OCI-LY7 (cell line): Measurements from ENCODE around the gene RSRC2. TPM values are rescaled to one million over a fixed set of nuclear protein-coding genes. Genes with fewer than 3 reads are reported as not detected.
"Not testable (repeated sequence)": the region's sequence is repeated elsewhere in the genome, so short reads cannot be mapped to it uniquely, and the experiment has no call there.

Source experiments
- BruUV-seq: library from RNA; stranded (reverse); fragments of 400-500 nt; replicated peaks from 2 replicates; lab custom pipeline; 2021; lab: Mats Ljungman, UMichigan
- CTCF ChIA-PET: fragments of 300-600 bp; sonication (Branson Sonifier 250); formaldehyde crosslinking; loops from one replicate; lab custom pipeline; 2022; ENCODE audit warnings: antibody characterized with exemption; ENCODE audit not compliant: unreplicated experiment; lab: Charles Lee
- POLR2A ChIA-PET: fragments of 300-600 bp; sonication (Branson Sonifier 250); formaldehyde crosslinking; loops from one replicate; lab custom pipeline; 2022; ENCODE audit warnings: antibody characterized with exemption; lab: Charles Lee
- DNase-seq: peaks from one replicate; pipeline ENCODE4 v3.0.0-alpha.2; 2015; ENCODE audit warnings: low spot score
- H2AFZ ChIP-seq: fragments of 200-600 bp; sonication (generic), shearing (Covaris generic); 2 replicates; pipeline ENCODE4 v1.6.1; 2014; ENCODE audit warnings: mild to moderate bottlenecking, antibody characterized with exemption, low read length, moderate library complexity
- H3K27ac ChIP-seq: fragments of 200-600 bp; sonication (generic); 2 replicates; pipeline ENCODE4 v1.5.1; 2014; ENCODE audit warnings: mixed run types, low read depth, mild to moderate bottlenecking, moderate library complexity, low read length, inconsistent platforms; ENCODE audit not compliant: poor library complexity, severe bottlenecking
- H3K36me3 ChIP-seq: fragments of 200-600 bp; sonication (generic); 2 replicates; pipeline ENCODE4 v1.6.1; 2014; ENCODE audit warnings: mild to moderate bottlenecking, antibody characterized with exemption, low read length, moderate library complexity, mixed read lengths; ENCODE audit not compliant: insufficient read depth
- H3K4me1 ChIP-seq: fragments of 200-600 bp; sonication (generic); 2 replicates; pipeline ENCODE4 v1.5.1; 2014; ENCODE audit warnings: mild to moderate bottlenecking, low read length; ENCODE audit not compliant: insufficient read depth, poor library complexity, severe bottlenecking
- H3K4me2 ChIP-seq: fragments of 200-600 bp; sonication (generic); 2 replicates; pipeline ENCODE4 v1.6.1; 2014; ENCODE audit warnings: mild to moderate bottlenecking, low read length
- H3K4me3 ChIP-seq: fragments of 200-600 bp; sonication (generic); 2 replicates; pipeline ENCODE4 v1.5.1; 2014; ENCODE audit warnings: mild to moderate bottlenecking, low read depth, low read length; ENCODE audit not compliant: poor library complexity, severe bottlenecking
- H3K79me2 ChIP-seq: fragments of 200-600 bp; sonication (generic); 2 replicates; pipeline ENCODE4 v1.6.1; 2016; ENCODE audit warnings: low read depth, mild to moderate bottlenecking, low read length, moderate library complexity, mixed read lengths; ENCODE audit not compliant: insufficient read depth
- H3K9me2 ChIP-seq: fragments of 200-600 bp; sonication (generic); 2 replicates; pipeline ENCODE4 v1.6.1; 2016; ENCODE audit warnings: mild to moderate bottlenecking, low read length, mixed read lengths; ENCODE audit not compliant: insufficient read depth
- H3K9me3 ChIP-seq: fragments of 200-600 bp; sonication (generic); 2 replicates; pipeline ENCODE4 v1.6.1; 2014; ENCODE audit warnings: mild to moderate bottlenecking, mixed run types, low read length, mixed read lengths
- H4K20me1 ChIP-seq: fragments of 200-600 bp; sonication (generic); 2 replicates; pipeline ENCODE4 v1.6.1; 2014; ENCODE audit warnings: mild to moderate bottlenecking, antibody characterized with exemption, low read length, moderate library complexity, mixed read lengths; ENCODE audit not compliant: insufficient read depth
- CTCF ChIP-seq: fragments of 200-600 bp; sonication (generic); conservative IDR thresholded peaks from 2 replicates; pipeline ENCODE4 v1.5.1; 2014; ENCODE audit warnings: mild to moderate bottlenecking, antibody characterized with exemption, low read length, moderate library complexity, mixed read lengths
- EZH2phosphoT487 ChIP-seq: fragments of 200-600 bp; sonication (generic); IDR thresholded peaks from 2 replicates; pipeline ENCODE4 v1.6.1; 2018; ENCODE audit warnings: low read depth, borderline replicate concordance, mild to moderate bottlenecking, mixed run types, antibody characterized with exemption, low read length, moderate library complexity, mixed read lengths
- intact Hi-C: fragments of 100-400 bp; cut with micrococcal nuclease; formaldehyde crosslinking; loops from one replicate; pipeline ENCODE4 v1.10.0; 2022; ENCODE audit not compliant: unreplicated experiment
- total RNA-seq, 2 experiments: library from RNA; depleted of rRNA in 1 of 2; stranded (reverse); fragments of >200 nt in 1 of 2; shearing (Covaris generic) in 1 of 2; gene quantifications; 2 replicates each; pipeline ENCODE4 v1.2.3, GENCODE V29; 2014 to 2022

RSRC2 gene
- total RNA-seq, 2 experiments from 2014 or later = 91.7 to 132 TPM

GRCh38 chr12:122467983-122468382 lies 58.8 kb downstream of the RSRC2 start:
- POLR2A ChIA-PET = no interaction called here
- Histone ChIP-seq H4K20me1 (no peaks in the 10 kb centered on the region; the same call in 1 of the 2 replicates), H3K4me2 (no peak overlapping the region), H3K79me2 (peaks cover 5% of the 10 kb centered on the region; the same call in 1 of the 2 replicates), H3K4me1 (no peaks in the 10 kb centered on the region), H3K4me3 (no peak overlapping the region), H3K9me2 (no peaks in the 10 kb centered on the region), H3K36me3 (peaks cover 26% of the 10 kb centered on the region), H3K27ac (no peak overlapping the region), H2AFZ (no peak overlapping the region), H3K9me3 (no peaks in the 10 kb centered on the region)
- intact Hi-C loops = no loop called here
- no peak for TF ChIP-seq EZH2phosphoT487
- TF ChIP-seq CTCF = no peak
- DNase-seq = no peak
- CTCF ChIA-PET = no interaction called here
- no TSS peak for BruUV-seq

GRCh38 chr12:122464317-122465042 lies 62.3 kb downstream of the RSRC2 start:
- BruUV-seq, DNase-seq, H3K27ac ChIP-seq, H3K36me3 ChIP-seq, H3K79me2 ChIP-seq, H3K9me3 ChIP-seq, H3K9me2 ChIP-seq, CTCF ChIA-PET, H4K20me1 ChIP-seq, H2AFZ ChIP-seq, H3K4me2 ChIP-seq, intact Hi-C loops, H3K4me3 ChIP-seq, H3K4me1 ChIP-seq: not testable (repeated sequence)
- POLR2A ChIA-PET = interaction anchor here (0.7 kb wide), 1 partner anchor 186 kb away, joined by 5 read pairs; no protein-coding TSS in a partner anchor

DNA sequence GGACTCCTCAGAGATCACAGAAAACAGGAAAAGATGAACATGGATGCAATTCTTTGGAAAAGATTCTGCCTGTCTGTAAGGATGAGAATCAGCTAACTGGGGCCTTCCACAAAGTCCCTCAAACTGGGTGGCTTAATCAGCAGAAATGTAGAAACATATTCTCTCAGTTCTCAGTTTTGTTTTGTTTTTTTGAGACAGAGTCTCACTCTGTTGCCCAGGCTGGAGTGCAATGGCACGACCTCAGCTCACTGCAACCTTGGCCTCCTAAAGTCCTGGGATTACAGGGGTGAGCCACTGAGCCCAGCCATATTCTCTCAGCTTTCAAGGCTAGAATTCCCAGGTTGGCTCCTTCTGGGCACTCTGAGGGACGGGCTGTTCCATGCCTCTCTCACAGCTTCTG lies 66.1 kb downstream of the RSRC2 start:
- Histone ChIP-seq H3K4me2 (no peak overlapping the region), H3K4me1 (no peaks in the 10 kb centered on the region), H3K9me3 (no peaks in the 10 kb centered on the region), H2AFZ (no peak overlapping the region), H3K27ac (no peak overlapping the region), H3K4me3 (no peak overlapping the region), H4K20me1 (no peaks in the 10 kb centered on the region), H3K79me2 (no peaks in the 10 kb centered on the region), H3K9me2 (no peaks in the 10 kb centered on the region), H3K36me3 (no peaks in the 10 kb centered on the region)
- intact Hi-C loops = no loop called here
- BruUV-seq = no TSS peak
- DNase-seq = no peak
- TF ChIP-seq EZH2phosphoT487 (no peak), CTCF (no peak)
- ChIA-PET CTCF (no interaction called here), POLR2A (no interaction called here)
